AG09309 (cell line): ENCODE measurements around the gene MAPK1.

Source experiments
- DNase-seq: peaks from one replicate; pipeline ENCODE4 v3.0.0-alpha.2; 2010; ENCODE audit warnings: low read depth
- H3K4me3 ChIP-seq: 2 replicates; pipeline ENCODE4 v1.5.1; 2011; ENCODE audit warnings: mild to moderate bottlenecking, low read depth, low read length, moderate library complexity; ENCODE audit not compliant: control insufficient read depth
- TF ChIP-seq, protein P1 (sequence below): IDR thresholded peaks from 2 replicates; pipeline ENCODE4 v1.5.1; 2011; ENCODE audit warnings: mild to moderate bottlenecking, low read depth, low read length, inconsistent platforms; ENCODE audit not compliant: insufficient read depth, control insufficient read depth; ENCODE audit errors: missing control alignments

The MAPK1 gene

DNA sequence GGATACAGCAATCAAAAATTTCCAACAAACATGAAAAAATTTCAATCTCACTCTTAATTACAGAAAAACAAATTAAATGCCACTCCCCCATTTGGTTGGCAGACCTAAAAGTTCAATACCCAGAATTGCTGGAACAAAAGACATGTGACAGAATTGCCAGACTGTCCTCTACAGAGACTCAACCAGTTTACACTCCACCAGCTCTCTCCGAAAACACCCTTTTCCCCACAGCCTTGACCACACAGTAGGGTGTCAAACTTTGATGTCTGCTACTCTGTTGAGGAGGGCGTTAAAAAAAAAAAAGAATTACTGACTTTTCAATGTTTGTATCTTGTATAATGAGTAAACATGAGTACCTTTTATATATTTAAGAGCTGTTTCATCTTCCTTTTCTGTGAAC, 87.2 kb downstream of the MAPK1 start:
- TF ChIP-seq, protein P1, sequence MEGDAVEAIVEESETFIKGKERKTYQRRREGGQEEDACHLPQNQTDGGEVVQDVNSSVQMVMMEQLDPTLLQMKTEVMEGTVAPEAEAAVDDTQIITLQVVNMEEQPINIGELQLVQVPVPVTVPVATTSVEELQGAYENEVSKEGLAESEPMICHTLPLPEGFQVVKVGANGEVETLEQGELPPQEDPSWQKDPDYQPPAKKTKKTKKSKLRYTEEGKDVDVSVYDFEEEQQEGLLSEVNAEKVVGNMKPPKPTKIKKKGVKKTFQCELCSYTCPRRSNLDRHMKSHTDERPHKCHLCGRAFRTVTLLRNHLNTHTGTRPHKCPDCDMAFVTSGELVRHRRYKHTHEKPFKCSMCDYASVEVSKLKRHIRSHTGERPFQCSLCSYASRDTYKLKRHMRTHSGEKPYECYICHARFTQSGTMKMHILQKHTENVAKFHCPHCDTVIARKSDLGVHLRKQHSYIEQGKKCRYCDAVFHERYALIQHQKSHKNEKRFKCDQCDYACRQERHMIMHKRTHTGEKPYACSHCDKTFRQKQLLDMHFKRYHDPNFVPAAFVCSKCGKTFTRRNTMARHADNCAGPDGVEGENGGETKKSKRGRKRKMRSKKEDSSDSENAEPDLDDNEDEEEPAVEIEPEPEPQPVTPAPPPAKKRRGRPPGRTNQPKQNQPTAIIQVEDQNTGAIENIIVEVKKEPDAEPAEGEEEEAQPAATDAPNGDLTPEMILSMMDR: no peak
- DNase-seq: no peak

DNA sequence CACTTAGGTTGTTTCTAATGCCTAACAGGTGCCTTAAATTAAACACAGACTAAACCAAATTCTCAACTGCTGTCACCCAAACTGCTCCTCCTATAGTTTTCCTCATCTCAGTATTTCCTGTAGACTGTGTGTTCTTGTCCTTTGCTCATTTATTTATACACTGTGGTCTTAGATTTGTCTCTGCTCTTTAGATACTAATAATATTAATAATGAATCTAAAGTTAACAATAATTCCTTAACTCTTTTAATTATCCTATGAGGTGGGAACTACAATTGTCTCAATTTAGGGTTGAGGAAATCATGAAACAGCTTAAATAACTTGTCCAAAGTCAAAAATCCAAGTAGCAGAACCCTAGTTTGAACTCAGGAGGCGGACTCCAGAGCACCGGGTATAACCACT, 88.0 kb downstream of the MAPK1 start:
- DNase-seq: no peak
- TF ChIP-seq, protein P1: no peak
- no peak overlapping the region for H3K4me3 ChIP-seq

More for the DNA sequence above, 87.2 kb downstream of the MAPK1 start:
- H3K4me3 ChIP-seq: no peak overlapping the region

DNA sequence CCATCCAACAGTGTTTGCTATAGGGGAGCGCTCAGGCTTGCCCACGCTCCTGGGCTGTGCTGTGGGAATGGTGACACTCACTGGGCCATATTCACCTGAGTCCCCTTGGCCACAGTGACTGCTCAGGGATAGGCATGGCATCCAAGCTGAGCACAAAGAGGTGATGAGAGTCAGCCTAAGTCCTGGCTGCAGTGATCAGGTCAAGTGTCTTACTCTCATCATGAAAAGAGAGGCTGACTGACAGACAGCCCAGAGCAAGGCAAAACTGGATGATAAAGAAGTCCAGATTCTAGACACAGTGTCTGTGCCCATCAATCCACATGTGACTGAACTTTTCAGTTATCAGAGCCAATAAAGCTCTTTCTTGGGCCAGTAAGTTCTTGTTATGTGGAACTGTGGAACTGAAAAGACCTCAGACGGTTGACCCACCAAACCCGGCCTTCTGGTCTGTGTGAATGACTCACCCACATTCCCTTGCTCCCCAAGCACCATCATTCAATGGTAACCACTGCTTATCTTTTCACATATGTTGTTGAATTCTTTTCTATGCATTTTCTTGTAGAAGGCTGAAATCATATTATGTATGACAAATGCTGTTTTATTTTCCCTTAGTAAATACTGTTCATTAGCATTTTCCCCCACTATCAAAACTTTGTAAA, 88.6 kb downstream of the MAPK1 start:
- TF ChIP-seq, protein P1: no peak
- H3K4me3 ChIP-seq: no peak overlapping the region
- DNase-seq: no peak

DNA sequence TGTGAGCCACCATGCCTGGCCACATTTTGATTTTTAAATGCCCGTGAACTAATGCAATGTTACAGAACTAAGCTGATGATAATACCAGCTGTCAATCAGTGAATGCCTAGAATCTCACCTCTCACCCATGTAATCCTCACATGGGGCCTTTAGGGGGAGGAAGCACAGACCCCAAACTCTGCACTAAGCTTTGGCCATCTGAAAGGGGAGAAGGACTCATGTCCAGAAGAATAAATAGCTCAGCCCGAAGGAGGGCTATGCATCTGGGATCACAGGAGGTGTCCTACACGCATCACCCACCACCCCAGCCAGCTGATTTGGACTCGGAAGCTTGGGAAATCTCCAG, 95.8 kb downstream of the MAPK1 start:
- TF ChIP-seq, protein P1: no peak
- no peak overlapping the region for H3K4me3 ChIP-seq
- no peak for DNase-seq

DNA sequence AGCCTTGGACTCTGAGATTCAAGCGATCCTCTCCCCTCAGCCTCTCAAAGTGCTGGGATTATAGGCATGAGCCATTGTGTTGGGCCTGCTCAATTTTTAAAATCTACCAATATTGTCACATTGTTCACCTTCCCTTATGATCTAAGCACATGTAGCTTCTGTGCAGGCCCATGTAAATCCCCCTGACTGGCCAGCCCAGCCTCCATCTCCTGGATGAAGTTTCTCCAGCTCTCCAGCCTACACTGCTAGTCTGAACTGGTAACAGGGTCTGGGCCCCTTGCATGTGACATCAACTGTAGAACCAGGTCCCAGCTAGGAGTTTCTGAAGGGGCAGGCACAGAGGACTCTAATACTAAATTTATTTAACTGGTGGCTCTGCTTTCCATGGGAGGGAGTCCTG, 99.0 kb downstream of the MAPK1 start:
- TF ChIP-seq, protein P1: no peak
- DNase-seq: no peak
- H3K4me3 ChIP-seq: no peak overlapping the region

DNA sequence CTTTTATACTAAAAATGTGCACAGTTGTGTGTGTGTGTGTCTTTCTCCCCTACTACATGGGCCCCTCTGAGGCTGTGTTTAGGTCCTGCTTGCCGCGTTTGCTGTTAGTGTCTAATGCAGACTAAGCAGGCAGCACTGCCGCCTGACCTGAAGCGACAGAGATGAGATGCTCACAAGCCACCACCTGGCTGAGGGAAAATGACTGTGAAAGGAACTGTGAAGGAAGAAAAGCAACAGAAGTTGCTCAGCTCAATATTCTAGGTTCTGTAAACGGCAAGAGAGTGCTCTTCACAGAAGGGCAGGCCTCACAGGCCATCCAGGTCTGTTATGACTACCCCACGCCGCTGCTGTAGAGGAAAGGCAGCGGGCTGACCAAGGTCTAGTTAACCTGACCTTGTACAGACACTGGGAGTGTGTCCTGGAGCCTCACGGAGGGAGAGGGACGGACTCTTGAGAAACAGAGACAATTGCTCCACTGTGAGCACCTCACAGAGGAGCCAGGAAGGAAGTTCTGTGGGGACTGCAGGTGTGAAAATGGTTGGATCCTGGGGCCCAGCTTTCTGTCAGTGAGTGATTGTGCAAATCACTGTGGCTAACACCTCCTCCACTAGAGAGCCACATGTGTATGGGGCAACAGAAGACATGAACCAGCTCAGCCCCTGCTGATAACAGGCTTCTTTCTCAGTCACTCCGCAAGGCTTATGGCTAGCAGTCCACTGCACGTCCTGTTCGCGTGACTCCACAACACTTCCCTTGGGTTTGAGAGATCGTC, 100.6 kb downstream of the MAPK1 start:
- no peak overlapping the region for H3K4me3 ChIP-seq
- DNase-seq: no peak

More for the DNA sequence above, 100.6 kb downstream of the MAPK1 start:
- TF ChIP-seq, protein P1: no peak
